ENCODE measurements around the gene MAP1LC3B2.

MAP1LC3B2 gene

DNA sequence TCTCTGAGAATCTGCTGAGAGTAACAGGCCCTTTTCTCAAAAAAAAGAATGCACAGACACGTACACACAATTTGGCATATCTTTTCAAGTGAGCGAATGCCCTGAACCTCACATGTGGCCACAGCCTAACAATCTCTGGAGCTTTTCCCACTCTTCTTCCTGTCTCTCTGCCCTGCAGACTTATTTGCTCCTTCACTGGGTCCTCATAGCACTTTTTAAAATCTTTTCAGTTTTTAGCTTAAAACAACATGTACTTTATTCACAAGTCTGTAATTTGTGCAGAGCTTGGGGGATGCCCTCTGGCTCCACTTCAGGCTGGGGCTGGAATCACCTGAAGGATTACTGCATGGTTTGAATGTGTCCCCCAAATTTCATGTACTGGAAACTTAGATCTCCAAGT lies 9.0 kb downstream of the MAP1LC3B2 start:
- TF ChIP-seq TCF4 (CRISPR knock-in tag; IDR thresholded peaks at IDR 0.05; ENCODE audit: borderline replicate concordance) = no peak
- TF ChIP-seq, protein P1, sequence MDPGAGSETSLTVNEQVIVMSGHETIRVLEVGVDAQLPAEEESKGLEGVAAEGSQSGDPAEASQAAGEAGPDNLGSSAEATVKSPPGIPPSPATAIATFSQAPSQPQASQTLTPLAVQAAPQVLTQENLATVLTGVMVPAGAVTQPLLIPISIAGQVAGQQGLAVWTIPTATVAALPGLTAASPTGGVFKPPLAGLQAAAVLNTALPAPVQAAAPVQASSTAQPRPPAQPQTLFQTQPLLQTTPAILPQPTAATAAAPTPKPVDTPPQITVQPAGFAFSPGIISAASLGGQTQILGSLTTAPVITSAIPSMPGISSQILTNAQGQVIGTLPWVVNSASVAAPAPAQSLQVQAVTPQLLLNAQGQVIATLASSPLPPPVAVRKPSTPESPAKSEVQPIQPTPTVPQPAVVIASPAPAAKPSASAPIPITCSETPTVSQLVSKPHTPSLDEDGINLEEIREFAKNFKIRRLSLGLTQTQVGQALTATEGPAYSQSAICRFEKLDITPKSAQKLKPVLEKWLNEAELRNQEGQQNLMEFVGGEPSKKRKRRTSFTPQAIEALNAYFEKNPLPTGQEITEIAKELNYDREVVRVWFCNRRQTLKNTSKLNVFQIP (CRISPR knock-in tag; IDR thresholded peaks at IDR 0.05; ENCODE audit: borderline replicate concordance, low read depth) = no peak
- TF ChIP-seq RARB (CRISPR knock-in tag; IDR thresholded peaks at IDR 0.05) = no peak
- TF ChIP-seq ZNF8 (CRISPR knock-in tag; IDR thresholded peaks at IDR 0.05) = no peak
- no peak for ATAC-seq

- TF ChIP-seq CSDC2 (CRISPR knock-in tag; IDR thresholded peaks at IDR 0.05) = no peak
- TF ChIP-seq OSR1 (CRISPR knock-in tag; IDR thresholded peaks at IDR 0.05) = no peak
- no peak for TF ChIP-seq ZFP3 (CRISPR knock-in tag; IDR thresholded peaks at IDR 0.05)
- TF ChIP-seq ISL1 (CRISPR knock-in tag; IDR thresholded peaks at IDR 0.05) = no peak
- TF ChIP-seq ZC3H10 (CRISPR knock-in tag; IDR thresholded peaks at IDR 0.05) = no peak
- no peak for TF ChIP-seq GLIS3 (CRISPR knock-in tag; IDR thresholded peaks at IDR 0.05)
- no peak for TF ChIP-seq SNAI2 (CRISPR knock-in tag; IDR thresholded peaks at IDR 0.05)
- no peak for TF ChIP-seq ZFP30 (CRISPR knock-in tag; IDR thresholded peaks at IDR 0.05)
- no peak for TF ChIP-seq ZNF8 (CRISPR knock-in tag; IDR thresholded peaks at IDR 0.05)
- TF ChIP-seq CSRNP3 (CRISPR knock-in tag; IDR thresholded peaks at IDR 0.05) = no peak
- no peak for TF ChIP-seq TCF4 (CRISPR knock-in tag; IDR thresholded peaks at IDR 0.05; ENCODE audit: borderline replicate concordance)
- no peak for TF ChIP-seq RARB (CRISPR knock-in tag; IDR thresholded peaks at IDR 0.05)
- TF ChIP-seq PATZ1 (CRISPR knock-in tag; IDR thresholded peaks at IDR 0.05; ENCODE audit: borderline replicate concordance) = no peak
- TF ChIP-seq, protein P1 (CRISPR knock-in tag; IDR thresholded peaks at IDR 0.05; ENCODE audit: borderline replicate concordance, low read depth) = no peak
- no peak for TF ChIP-seq TOX (CRISPR knock-in tag; IDR thresholded peaks at IDR 0.05; ENCODE audit: borderline replicate concordance)
- TF ChIP-seq, protein P2, sequence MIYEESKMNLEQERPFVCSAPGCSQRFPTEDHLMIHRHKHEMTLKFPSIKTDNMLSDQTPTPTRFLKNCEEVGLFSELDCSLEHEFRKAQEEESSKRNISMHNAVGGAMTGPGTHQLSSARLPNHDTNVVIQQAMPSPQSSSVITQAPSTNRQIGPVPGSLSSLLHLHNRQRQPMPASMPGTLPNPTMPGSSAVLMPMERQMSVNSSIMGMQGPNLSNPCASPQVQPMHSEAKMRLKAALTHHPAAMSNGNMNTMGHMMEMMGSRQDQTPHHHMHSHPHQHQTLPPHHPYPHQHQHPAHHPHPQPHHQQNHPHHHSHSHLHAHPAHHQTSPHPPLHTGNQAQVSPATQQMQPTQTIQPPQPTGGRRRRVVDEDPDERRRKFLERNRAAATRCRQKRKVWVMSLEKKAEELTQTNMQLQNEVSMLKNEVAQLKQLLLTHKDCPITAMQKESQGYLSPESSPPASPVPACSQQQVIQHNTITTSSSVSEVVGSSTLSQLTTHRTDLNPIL (CRISPR knock-in tag; IDR thresholded peaks at IDR 0.05; ENCODE audit: low read depth) = no peak
- TF ChIP-seq ARNTL (CRISPR knock-in tag; IDR thresholded peaks at IDR 0.05; ENCODE audit: borderline replicate concordance, low read depth) = no peak
- no peak for TF ChIP-seq TSHZ2 (CRISPR knock-in tag; IDR thresholded peaks at IDR 0.05)
- TF ChIP-seq BACH2 (CRISPR knock-in tag; IDR thresholded peaks at IDR 0.05; ENCODE audit: borderline replicate concordance) = no peak
- no peak for TF ChIP-seq PPARA (CRISPR knock-in tag; IDR thresholded peaks at IDR 0.05; ENCODE audit: borderline replicate concordance)
- ATAC-seq = no peak
These were observed 11.9 kb downstream of the MAP1LC3B2 start for GRCh38 chr12:116571089-116571488.
